Suppressor macrophage treated with lipopolysaccharide for 1 hour (primary cell): Measurements from ENCODE around the gene GUCA2B.

Experiments
- DNase-seq, 3 donors: peaks; one replicate each; pipeline ENCODE4 v3.0.0-alpha.2; 2020 to 2022

Gene GUCA2B

GRCh38 chr1:42168391-42168670 is 15.1 kb downstream of the GUCA2B start:
- peak; percentile 66 to 78 (median 78) for DNase-seq

DNA sequence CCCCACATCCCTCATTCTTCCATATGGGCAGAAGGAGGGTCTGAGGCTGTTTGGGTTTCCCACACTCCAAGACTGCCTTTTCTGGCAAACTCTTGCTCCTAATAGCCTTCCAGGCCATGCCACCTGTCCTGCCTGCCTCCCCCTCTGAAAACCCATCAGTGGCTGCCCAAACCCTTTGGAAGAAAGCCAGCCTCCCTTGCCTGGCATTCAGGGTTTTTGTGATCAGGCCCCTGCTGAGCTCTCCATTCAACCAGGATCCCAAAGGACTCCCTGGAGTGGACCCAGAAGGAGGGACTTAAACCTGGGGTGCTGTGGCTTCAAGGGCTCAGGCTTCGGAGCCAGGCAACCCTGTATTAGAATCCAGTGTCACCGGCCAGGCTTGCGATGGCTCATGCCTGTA is 15.6 kb downstream of the GUCA2B start:
- no peak for DNase-seq

DNA sequence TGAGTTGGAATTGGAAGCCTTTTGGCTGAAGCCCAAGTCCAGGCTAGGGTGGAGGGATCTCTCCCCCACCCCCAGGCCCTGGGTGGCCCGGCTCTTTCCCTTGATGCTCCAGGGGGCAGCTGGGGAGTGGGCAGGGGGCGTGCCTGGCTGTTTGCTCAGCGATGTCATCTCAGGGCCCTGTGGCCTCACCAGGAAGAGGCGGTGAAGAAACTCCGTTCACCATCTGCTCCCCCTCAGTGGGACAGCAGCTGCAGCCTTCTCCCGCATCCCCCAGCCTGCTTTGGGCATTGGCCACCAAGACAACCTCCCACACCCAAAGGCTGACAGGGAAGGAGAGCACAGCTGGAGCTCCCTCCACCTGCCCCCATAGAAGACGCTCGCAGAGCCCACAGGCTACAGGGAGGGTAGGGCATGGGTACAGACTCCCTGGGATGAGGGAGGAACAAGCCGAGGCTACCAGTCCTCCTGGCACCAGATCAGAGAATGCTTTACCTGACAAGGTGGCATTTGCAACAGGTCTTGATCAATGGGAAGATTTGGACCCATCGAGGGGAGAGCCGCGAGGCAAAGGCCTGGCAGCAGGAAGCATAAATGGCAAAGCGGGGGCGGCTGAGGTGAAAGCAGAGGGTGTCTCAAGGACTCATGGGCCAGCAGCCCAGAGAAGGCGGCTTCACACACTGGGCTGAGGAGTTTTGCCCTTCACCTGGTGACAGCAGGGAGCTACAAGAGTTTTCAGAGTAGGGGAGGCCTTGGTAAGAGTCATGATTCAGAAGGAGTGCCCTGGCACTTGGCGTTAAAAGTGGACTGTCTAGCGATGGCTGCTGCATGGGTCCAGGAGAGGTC is 17.8 kb downstream of the GUCA2B start:
- no peak for DNase-seq

- DNase-seq = no peak
Measured at GRCh38 chr1:42171679-42172266, 18.6 kb downstream of the GUCA2B start.

GRCh38 chr1:42172381-42173133 is 19.3 kb downstream of the GUCA2B start:
- DNase-seq = no peak

DNA sequence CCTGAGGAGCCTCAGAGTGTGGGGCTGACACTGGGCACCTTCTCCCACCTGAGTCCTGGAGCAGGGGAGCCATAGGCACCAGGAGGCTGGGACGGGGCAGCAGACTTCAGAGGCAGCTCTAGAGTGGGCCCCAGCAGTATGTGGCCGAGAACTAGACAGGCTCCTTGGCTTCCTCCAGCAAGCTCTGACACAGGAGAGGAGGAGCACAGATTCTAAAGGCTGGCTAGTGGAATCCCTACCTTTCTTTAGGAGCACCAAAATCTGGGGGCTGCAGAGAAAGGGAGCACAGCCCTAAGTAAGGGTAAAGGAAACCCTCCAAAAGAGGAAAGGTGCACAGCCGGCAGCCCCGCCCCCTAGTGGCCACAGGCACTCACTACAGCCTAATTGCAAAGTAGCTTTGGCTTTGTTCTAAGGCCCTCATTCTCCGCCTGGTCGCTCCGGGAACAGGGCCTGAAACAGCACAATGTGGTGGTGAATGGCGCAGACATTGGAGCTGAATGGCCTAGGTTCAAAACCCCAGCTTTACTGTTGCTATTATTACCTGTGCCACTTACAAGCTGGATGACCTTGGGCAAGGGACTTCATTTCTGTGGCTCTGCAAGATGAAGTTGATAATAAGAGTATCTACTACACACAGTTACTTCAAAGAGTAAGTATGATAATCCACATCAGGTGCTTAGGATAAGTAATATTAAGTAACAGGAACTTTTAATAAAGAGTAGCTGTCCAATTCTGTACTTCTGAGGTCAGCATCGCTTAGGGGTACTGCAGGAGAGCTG is 20.1 kb downstream of the GUCA2B start:
- peak; percentile 49 to 71 (median 70) for DNase-seq

DNA sequence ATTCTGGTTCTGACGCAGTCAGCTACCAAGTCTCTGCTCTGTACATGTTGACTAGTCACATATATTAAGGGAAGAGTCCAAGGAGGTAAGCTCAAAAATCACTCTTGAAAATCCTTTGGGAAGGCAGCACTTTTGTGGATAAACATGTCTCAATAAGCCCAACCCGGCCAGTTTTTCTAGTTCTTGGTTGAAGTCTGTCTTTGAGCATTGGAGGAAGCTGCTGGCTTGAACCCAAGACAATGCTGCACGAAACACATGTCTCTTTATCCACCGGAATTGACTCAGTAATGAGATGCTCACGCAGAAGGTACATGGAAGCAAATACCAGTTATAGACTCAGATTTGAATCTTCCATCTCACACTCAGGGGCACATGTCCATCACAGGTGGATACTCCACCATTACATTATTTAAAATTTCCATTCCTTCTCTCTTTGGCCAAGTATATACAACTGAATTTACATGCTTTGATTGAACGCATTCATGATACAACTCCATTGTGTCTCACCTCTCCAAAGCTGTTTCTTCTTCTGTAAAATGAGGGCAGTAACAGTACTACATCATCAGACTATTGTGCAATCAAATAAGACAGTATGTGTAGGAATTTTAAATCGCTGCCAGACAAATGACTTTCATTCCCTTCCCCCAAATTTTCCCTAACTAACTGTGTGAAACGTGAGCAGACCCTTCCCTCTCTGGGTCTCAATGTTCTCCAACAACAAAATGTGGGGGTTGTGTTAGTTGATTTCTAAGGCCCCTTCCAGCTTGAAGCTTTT is 20.9 kb downstream of the GUCA2B start:
- DNase-seq = peak in 1 of 3 donors; percentile 21

DNA sequence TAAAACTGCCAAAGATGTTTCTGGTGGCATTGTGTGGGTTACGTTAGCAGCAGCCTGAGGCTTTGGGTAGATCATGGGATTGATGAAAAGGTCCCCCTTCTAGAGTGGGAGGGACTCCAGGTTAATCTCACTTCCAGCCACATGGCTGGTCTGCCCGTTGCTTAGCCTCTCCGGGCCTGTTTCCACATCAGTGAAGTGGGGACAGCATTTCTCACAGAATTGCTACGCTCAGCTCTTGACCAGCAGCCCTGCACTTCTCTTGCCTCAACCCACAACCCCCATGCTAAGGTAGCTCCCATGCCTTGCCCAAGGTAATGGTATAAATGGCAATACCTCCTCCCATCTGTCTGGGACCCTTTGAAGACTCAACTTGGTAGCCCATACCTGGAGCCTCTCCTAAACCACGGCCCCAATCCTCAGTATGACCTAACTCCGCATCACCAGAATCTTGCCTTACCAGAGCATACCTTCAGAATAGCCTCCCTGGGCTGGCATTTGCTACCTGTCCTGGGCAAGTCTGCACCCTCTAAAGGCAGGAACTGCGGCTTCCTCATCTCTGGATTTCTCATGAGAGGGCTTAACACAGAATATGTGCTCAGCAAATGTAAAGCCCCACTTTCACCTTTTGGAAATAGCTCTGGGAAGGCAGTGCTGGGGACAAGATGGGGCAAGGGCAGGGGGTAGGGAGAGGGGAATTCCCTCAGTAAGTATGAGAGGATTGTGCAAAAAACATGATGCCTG is 22.3 kb downstream of the GUCA2B start:
- DNase-seq = no peak

GRCh38 chr1:42176902-42177519 is 23.8 kb downstream of the GUCA2B start:
- peak; percentile 48 to 58 (median 54) for DNase-seq

GRCh38 chr1:42177541-42177981 is 24.4 kb downstream of the GUCA2B start:
- no peak for DNase-seq

DNA sequence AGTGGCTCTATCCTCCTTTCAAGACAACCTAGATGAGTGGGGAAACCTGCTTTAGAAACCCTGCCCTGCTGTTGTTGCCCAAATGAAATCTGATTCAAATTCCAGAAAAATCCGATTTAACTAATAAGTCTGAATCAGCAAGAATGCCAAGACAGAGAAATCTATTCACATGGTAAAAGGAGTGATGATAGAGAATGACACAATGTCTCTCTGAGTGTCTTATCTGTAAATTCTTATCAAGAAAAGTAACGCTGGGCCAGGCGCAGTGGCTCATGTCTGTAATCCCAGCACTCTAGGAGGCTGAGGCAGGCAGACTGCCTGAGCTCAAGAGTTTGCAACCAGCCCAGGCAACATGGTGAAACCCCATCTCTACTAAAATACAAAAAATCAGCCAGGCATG is 25.0 kb downstream of the GUCA2B start:
- DNase-seq = no peak

GRCh38 chr1:42179275-42179674 is 26.1 kb downstream of the GUCA2B start:
- no peak for DNase-seq

GRCh38 chr1:42179900-42180329 is 26.7 kb downstream of the GUCA2B start:
- DNase-seq = no peak

GRCh38 chr1:42181687-42182086 is 28.5 kb downstream of the GUCA2B start:
- no peak for DNase-seq

- DNase-seq = no peak
Measured at GRCh38 chr1:42183210-42183956, 30.2 kb downstream of the GUCA2B start.

DNA sequence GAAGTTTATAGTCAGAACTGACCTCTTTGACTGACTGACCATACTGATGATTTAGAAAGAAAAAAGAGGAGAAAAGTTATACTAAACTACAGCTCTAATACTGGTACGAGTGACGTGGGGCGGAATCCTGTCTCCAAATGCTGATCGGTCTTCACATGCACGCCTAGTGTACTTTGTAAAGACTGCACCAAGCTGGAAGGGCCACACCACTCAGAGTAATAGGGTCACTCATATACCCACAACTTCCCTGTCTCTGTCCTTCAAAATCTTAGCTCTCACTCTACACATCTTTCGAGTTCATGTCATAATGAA is 30.7 kb downstream of the GUCA2B start:
- DNase-seq = no peak

DNA sequence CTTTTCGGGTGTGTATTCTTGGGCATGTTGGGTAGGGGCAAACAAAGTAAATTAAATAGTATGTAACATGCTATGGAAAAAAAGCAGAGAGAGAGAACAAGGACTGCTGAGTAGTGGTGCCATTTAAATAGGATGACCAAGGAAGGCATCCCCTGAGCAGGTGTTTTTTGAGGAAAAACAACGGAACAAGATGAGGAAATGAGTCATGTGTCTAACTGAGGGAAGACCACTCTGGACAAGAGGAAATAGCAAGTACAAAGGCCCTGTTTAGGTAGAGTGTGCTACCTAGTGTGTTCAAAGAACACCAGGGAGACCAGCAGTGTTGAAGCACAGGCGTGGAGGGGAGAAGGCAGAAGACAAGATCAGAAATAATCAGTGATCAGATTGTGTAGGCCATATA is 31.4 kb downstream of the GUCA2B start:
- no peak for DNase-seq

GRCh38 chr1:42186152-42186551 is 32.9 kb downstream of the GUCA2B start:
- no peak for DNase-seq

DNA sequence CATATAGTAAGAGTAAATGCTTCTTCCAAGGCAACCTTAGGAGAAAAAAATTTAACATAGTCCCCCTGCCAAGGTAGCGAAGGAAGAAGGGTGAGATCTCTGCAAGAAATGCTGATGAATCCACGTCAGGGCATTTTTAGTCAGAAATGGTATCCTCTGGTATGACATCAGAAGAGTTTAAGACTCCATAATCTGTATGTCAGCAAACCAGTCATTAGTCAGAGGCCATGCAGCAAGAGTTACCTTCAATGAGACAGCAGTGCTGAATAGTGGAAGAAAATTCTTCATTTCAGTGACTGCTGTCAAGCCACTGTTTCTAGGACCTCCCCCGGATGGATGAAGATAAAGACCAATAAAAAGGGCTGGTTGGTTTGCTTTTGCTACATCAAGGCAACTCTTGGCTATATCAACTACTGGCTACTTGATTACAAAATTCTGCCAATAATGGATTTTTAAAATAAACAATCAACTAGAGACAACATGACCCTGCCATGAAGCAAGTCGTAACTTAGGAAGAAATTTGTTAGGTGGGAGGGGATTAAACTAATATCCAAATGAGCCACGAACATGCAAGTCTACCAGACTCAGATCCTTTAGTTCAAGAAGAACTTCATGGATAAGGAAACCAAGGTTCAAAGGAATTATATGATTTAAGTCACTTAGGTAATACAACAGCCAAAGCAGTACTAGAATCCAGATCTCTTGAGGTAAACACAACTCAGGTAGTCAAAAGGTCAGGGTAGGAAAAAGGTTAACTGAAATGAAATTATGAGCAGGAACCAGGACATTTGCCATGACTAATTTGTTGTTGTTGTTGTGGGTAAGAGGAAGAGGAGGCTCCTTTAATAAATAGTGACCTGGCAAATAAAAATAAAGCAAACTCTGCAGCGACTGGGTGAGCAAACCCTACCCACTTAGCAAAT is 37.0 kb downstream of the GUCA2B start:
- DNase-seq = no peak
